Germinal center (tissue), 1 donor: Measurements from ENCODE around the gene ZNF697.
A peak's percentile ranks its signal among the peaks of the same experiment; 100 is the strongest.
"Not testable (repeated sequence)": the region's sequence is repeated elsewhere in the genome, so short reads cannot be mapped to it uniquely, and the experiment has no call there.

Source experiments
- DNase-seq: peaks from one replicate; pipeline ENCODE4 v3.0.0; 2012; ENCODE audit warnings: mixed read lengths, low spot score

ZNF697 gene

DNA sequence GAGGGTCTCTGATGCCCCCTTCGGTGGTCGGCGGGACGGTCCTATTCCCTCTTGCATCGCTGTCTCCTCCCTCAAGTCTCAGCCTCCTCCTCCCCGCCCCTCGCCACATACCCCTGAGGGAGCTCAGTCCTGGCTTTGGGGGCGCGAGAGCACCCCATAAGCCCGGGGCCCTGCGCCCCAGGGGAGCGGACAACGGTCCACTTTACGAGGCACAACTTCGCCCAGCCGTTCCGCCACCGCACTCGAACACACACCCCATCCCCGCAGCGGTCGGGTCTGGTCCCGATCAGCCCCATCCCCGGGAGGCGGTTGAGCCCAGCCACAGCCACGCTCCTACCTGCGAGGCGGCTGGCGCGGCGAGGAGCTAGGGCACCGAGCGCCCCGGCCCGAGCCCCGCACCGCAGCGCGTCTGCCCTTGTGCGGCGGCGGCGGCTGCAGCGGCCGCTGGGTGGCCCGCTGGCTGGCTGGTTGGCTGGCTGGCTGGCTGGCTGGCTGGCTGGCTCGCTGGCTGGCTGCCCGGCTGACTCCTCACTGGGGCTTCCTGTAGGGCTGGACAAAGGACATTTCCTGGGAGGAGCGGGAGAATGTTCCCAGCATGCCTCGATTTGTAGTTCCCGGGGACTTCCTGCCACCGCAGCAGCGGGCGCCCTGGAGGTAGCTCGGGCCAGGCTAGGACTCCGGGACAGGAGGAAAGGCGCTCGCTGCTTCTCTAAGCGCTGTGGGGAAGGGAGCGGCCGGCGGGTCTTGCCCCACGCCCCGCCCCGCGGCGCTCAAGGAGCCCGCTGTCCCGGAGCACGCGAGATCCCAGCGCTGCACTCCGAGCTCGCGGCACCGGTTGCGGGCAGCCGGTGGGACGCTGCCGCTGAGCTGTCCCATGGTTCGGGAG, at the start of gene ZNF697:
Gene ZNF697 (minus strand): TSS at position 533 of the 886 bp plus-strand sequence. CDS start 22,166 bp downstream, outside the sequence.
- DNase-seq = peak; percentile 29

DNA sequence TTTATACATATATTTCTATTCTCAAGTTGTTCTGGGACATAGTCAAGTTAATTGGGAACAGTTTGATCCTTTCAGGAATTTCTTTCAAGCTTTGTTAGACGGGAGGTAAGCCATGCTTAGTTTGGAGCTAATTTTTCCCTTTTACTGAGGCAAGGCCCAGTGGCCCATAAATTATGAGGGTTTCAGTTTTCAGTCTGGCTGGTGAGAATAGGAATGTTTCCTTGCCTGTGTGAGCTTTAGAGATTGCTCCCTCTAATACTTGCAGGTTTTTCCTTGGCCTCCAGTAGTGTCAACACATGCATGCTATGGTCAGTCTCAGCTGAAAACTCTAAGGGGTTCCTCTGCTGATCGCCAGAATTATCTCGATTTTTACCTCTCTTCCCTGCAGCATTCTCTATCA, 49.5 kb upstream of the ZNF697 start:
- DNase-seq = no peak

DNA sequence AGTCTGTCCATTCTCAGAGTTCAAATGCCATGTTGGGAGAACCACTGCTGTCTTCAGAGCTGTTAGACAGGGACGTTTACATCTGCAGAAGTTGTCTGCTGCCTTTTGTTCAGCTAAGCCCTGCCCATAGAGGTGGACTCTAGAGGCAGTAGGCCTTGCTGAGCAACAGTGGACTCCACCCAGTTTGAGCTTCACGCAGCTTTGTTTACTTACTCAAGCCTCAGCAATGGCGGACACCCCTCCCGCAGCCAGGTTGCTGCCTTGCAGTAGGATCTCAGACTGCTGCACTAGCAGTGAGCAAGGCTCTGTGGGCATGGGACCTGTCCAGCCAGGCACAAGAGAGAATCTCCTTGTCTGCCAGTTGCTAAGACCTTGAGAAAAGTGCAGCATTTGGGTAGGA, 48.8 kb upstream of the ZNF697 start:
- not testable (repeated sequence) for DNase-seq

DNA sequence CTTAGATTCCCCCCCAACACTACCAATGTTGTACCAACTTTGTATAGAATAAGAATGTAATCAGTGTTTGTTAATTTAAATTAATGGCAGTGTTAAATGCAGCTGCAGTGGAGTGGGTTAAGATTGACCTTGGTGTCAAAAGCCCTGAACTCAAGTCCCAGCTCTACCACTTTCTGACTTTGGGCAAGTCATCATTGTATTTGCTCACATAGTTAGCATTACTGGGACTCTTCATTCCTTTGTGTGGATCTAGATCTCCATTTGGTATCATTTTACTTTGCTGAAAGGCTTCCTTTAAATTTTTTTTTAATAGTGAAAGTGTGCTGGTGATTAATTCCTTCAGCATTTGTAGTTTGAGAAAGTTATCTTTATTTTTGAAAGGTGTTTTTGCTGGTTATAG, 41.4 kb upstream of the ZNF697 start:
- DNase-seq = no peak

DNA sequence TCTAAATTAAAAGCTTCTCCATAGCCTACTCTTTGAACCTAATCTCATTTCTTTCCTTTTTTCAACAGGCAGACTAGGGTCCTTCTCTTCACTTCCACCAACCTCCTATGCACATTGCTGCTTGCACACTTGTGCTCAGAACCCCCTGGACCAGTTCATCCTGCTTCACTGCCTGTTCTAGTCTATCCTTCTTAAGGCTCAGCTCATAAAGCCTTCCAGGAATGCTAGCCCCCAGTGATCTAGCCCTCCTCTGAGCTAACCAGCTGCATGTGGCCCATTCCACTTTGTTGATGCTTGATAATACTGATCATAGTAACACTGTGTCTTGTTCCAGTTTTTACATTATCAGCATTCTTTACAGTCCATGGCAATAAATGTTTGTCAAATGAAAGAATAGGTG, 40.7 kb upstream of the ZNF697 start:
- no peak for DNase-seq

DNA sequence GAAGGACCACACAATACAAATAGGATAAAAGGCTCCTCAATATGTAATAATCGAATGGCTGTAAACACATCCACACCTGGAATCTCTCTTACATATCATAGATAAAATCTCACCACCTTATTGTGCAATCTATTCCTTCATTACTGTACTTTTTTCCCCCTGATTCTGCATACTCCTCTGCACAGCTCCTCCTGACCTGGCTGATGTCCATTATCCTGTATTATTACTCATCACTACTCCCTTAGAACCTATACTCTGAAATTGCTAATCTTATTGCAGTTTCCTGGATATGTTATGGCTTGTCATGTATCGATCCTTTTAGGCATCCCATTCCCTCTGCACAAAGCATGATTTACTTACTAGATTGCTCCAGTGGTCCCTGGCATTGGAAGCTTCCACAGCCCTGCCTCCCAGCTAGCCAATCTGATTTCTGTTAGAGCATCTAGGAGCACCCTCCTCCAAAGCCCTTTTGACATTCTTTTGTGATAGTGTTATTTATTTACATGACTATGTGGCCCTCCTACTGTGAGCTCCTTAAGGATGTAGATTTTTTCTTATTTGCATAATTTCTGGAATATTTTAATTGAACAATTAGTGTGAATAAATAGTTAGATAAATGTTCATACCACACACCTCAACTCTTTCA, 39.5 kb upstream of the ZNF697 start:
- no peak for DNase-seq

DNA sequence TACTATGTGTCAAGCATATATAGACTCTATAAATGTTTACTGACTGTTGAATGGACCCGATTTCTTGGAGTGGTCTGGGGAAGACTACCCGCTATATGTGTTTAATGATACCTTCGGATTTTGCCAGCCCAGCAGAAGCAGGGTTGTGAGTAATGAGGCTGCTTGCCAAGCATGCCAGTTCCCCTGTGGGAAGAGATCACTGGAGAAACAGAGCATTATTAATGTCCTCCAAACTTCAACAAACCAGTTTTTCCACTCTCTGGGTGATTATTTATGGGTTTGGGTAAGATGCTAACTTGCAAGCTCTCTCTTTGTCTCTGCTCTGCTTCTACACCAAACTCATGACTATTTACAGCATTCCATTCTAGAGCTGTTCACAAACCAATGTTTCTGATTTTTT, 38.6 kb upstream of the ZNF697 start:
- DNase-seq = no peak

DNA sequence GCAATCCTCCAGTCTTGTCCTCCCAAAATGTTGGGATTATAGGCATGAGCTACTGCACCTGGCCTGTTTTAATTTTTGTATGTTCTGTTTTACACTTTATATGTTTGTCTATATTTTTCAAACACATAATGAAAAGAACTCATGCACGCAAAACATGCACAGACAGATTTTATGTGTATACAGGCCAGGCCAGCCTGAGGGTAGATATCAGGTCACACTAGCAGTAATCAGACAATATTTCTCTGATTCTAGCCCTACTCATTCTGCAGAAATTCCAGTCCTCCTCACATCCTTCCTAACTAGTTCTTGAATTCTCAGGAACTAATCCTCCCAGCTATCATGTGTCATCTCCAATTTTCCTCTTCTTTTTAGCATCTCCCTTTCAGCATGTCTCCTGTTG, 35.8 kb upstream of the ZNF697 start:
- DNase-seq = no peak

DNA sequence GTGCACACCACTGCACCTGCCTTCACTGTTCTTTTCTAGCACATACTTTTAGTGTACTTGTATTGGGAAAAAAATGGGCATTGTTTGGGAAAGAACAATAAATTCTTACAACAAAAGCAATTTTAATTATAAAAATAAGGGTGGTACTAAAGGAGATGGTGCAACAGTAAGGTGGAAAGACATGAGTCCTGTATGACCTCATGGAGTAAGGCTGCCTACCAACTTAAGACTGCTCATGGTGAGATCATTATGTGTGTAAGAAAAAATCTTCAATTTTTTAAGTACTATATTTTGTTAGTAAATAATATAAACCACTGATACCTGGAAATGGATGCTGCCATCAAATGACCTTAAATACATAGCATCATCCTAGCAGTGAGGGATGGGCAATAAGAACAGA, 34.1 kb upstream of the ZNF697 start:
- DNase-seq = no peak

DNA sequence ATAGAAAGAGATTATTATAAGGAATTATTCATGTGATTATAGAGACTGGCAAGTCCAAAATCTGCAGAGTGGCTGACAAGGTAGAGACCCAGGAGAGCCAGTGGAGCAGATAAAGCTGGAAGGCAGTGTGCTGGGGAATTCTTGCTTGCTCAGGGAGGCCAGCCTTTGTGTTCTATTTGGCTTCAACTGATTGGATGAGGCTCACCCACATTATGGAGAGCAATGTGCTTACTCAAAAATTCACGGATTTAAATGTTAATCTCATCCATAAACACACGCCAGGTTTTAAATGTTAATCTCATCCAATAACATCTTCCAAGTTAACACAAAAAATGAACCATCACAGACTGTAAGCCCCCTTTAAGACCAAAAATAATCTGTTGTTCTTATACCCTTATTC, 33.5 kb upstream of the ZNF697 start:
- DNase-seq = no peak

DNA sequence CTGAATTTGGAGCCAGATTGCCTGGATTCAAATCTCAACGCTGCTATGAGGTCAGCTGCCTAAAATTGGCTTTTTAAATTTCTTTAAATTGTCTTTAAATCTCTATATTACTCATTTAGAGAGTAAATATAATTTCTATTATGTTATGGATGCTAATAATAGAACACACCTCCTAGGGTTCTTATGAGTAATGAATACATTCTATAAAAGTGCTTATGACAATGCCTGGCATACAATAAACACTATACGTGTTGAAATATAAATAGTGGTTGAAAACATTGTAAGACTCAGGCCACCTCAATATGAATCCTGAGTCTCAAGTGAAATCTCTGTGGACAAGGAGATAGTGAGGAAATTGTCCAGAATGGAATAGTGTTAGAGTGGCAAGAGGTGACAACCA, 32.7 kb upstream of the ZNF697 start:
- DNase-seq = no peak

DNA sequence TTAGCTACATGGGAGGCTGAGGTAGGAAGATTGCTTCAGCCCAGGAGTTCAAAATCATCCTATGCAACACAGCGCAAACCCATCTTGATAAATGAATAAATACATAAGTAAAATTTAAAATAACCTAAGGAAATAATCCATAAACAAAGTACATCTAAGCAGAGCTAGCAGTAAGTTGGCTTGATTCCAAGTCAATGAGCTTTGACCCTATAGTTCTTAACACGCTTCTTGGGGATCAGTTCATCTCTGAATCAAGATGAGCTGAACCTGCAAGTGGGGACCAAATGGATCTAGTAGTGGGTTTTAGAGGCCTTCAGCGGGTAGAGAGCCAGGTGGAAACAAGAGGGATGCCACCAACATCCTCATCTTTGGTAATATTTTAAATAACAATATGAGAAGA, 32.1 kb upstream of the ZNF697 start:
- DNase-seq = no peak

DNA sequence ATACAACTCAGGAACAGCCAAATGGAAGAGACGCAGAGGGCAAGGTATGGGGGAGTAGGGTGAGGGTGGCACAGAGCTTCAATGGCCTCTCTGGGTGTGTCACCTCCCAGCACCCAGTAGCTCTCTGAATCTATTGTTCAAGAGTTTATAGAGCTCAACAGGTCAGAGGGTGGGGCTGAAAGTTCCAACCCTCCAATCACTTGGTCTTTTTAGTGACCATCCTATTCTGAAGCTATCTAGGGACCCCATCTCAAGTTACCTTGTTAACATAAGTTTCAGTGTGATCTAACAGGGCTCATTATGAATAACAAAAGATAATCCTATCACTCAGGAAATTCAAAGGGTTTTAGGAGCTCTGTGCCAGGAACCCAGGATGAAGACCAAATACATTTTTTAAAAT, 31.2 kb upstream of the ZNF697 start:
- no peak for DNase-seq

DNA sequence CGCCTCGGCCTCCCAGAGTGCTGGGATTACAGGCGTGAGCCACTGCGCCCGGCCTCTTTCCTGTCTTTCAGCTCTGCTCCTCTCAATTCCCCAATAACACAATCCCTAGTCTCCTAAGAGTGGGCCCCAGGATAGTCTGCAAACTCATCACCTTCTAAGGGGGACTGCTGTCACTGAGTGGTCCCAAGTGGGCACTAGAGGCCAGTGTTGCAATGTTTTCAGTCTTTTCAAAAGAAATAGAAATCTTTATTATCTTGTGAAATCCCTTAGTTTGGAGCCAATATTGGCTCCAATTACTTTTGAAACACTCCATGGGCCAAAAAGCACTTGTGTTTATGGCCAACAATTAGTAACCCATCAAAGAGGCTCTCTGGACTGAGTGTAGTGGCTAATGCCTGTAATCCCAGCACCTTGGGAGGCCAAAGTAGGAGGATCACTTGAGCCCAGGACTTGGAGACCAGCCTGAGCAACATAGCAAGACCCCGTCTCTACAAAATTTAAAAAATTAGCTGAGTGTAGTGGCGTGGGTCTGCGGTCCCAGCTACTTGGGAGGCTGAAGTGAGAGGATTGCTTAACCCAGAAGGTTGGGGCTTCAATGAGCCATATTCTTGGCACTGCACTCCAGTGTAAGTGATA, 28.6 kb upstream of the ZNF697 start:
- DNase-seq = no peak

DNA sequence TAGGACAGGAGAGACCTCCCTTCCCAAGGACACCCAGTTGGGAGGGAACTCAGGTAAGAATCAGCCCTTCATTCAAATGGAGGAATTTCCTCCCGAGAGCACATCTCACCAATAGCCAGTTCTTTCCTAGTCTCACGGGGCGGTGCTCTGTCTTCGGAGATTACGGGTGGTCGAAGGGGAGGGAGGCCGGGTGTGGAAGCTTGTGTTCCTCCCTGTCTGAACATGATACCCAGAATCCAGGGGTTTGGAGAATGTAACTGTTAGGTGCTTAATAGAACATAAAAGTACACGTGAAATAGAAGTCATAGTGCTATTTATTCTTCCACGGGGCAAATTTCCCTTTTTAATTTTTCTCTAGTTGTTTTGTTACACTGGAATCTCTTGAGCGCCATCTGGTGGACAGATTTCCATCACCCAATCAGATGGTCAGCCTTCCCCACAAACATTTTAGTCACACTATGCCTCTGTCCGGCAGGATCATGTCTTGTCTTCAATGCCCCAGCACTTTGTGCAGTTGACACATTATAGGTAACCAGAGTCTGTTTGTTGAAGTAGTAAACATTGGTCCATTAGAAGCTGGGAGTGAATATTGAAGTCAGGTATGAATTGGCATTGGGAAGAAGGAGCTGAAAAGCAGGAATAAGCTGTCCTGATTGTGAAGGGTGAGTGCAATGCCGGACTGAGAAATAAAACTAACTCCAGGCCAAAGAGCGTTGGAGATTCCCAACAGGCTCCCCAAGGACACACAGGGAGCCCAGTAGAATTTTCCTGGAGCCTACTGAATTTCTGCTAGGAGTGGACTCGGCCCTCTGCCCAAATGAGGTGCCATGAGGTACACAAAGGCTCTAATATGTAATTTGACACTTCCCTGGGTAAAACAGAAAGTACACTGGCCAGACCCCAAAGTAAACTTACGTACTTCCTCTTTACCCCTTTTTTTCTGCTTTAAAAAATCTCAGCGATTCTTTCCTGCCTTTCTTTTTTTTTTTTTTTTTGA, 27.6 kb upstream of the ZNF697 start:
- DNase-seq = peak; percentile 71

DNA sequence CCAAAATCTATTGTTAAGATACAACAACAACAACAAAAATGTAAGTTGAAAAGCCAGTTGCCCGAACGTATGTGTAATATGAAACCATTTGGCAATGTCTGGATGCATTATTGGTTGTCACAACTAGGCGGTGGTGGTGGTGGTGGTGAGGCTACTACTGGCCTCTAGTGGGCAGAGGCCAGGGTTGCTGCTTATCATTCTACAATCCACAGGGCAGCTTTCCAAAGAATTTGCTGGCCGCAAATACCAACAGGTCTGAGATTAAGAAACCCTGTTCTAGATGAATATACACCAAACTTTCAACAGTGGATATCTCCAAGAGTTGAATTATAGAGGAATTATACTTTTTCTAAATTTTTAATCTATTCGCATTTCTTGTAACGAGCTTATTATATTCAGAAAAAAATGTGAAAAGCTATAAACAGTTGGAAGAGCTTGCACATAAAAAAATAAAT, 26.8 kb upstream of the ZNF697 start:
- DNase-seq = peak; percentile 29

DNA sequence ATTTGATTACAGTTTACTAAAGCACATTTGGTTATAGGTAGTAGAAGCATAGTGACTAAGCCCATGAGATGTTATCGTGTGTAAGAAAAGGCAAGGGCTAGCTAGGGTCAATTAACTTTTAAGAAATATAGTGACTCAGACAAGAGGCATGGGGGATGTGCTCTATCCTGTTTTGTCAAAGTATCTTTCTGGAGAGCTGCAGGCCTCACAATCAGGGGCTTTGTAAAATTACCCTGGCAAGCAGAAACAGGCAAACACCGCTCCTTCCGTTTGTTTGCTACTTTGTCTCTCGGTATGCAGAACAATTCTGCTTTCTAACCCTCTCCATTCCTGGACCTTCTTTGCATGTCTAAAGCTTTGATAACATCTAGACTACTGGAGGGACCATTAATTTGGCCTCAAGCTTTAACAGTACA, 26.1 kb upstream of the ZNF697 start:
- DNase-seq = no peak

DNA sequence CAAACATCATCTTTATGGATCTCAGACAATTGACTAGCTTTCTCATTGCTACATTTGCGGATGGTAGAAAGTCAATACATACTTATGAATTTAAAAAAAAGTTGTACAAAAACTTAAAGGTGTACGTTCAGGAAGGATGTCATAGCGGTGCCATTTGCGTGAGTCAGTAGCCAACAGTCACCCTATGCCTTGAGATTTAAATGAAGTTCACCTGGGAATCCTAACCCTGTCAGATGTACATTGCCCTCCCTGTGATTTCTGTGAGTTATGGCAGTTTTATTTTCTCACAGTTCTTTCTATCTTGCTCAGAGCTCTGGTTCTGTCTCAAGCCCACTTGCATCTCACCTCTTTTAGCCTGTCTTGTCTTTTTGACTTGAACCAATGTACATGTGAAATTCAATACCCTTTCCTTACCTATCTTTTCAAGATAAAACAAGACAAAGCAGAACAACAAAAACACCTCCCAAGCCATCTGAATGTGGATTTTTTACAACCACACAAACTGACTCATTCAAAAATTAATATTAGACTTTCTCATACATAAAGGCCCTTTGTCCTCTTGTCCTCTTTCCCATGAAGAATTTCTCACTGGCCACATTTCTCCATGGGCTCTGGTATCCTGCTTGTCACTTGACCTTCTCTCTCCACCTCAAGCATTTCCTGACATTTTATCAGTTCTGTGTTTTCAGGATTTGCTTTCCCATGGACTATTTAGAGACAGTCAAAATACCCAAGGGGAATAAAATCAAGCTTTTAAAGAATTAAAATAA, 25.3 kb upstream of the ZNF697 start:
- no peak for DNase-seq

DNA sequence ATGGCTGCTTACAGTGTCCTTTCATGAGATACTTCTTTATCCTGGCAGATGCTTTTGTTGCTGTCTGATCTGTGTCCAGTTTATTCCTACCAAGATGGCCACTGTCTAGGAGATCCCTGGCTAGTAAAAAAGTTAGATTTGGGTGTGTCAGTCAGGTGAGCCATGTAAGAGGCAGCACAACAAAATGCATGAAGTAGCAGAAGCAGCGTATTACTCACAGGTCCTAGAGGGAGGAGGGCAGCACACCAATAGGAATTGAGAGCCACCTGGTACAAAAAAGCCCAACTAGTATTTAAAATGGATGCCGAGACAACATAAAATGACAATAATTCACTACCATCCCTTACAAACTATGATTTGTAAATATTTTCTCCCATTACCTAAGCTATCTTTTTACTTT, 22.8 kb upstream of the ZNF697 start:
- no peak for DNase-seq

DNA sequence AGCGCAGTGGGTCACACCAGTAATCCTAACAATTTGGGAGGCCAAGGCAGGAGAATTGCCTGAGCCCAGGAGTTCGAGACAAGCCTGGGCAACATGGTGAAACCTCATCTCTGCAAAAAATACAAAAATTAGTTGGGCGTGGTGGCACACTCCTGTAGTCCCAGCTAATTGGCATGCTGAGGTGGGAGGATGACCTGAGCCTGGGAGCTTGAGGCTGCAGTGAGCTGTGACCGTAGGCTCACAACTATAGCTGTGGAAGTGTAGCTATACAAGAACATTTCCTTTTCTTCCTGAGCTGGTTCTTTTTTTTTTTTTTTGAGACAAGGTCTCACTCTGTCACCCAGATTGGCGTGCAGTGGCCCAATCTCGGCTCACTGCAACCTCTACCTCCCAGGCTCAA, 19.1 kb upstream of the ZNF697 start:
- DNase-seq = no peak

DNA sequence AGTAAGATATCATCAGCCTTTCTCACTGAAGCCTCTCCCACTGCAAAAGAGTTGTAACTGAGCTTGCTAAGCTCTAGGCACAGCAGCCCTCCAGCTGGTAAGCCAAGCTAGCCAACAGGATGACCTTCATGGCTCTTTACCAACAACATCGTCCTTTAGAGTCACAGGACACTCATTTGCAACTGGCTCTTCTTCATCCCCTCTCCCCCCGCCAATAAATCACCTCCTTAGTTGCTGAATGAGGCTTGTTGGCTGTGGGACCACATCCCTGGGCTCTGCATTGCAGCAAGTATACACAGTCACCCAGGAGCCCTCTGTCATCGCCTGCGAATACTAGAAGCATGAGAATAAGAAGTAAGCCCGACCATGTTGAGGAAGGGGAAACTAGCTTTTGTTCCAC, 16.0 kb upstream of the ZNF697 start:
- no peak for DNase-seq
